ENCODE measurements around the gene TSPO.
A peak's percentile ranks its signal among the peaks of the same experiment; 100 is the strongest.

The TSPO gene

GRCh38 chr22:43179911-43180195, 28.5 kb downstream of the TSPO start:
- no peak for DNase-seq

DNA sequence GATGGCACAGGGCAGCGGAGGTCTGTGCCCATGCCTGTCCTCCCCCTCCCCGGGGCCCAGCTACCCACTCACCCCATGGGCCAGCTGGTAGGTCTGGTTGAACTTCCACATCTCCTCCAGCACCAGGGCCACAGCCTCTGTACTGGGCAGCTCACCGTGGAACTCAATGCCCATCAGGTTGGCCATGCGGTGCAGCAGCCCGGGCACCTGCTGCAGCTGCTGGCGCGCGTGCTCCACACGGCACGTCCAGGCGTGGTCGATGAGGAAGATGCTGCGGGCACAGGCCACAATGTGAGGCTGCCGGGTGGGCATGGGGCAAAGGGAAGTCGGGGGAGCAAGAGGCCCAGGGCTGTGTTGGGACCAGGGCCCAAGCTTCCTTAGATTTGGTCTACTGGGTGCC, 29.3 kb downstream of the TSPO start:
- DNase-seq: no peak

GRCh38 chr22:43181321-43182076, 30.1 kb downstream of the TSPO start:
- no peak for DNase-seq

- no peak for DNase-seq
Measured at GRCh38 chr22:43182118-43182517, 30.8 kb downstream of the TSPO start.

DNA sequence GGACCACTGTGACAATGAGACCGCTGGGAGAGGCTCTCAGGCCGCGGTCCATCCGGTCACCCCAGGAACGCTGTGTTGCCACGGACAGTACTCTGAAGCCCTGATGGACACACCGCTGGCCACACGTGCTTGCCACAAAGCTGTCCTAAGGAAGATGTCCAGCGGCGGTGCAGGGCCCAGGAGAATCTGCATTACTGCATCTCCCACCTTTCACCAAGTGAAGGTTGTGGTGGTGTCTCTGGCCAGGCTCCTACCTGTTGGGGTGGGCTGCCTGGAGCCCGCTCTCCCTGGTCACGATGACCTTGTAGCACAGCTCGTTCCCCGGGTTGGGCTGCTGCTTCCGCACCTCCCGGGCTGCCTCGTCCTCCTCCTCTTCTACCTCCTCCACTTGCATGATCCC, 31.4 kb downstream of the TSPO start:
- no peak for DNase-seq

GRCh38 chr22:43183496-43184277, 32.3 kb downstream of the TSPO start:
- no peak for DNase-seq

GRCh38 chr22:43185860-43186261, 34.5 kb downstream of the TSPO start:
- peak; percentile 4 for DNase-seq

- DNase-seq: no peak
Measured at GRCh38 chr22:43186272-43187170, 35.2 kb downstream of the TSPO start, which contains the start of gene TTLL12. TTLL12 (minus strand) TSS chr22:43187134; CDS start chr22:43187069, 65 bp downstream.

GRCh38 chr22:43187171-43188099, 36.1 kb downstream of the TSPO start:
- DNase-seq: peak; percentile 80

- no peak for DNase-seq
Measured at GRCh38 chr22:43188829-43189545, 37.6 kb downstream of the TSPO start.

- DNase-seq: no peak
Measured at GRCh38 chr22:43191831-43192230, 40.5 kb downstream of the TSPO start.

DNA sequence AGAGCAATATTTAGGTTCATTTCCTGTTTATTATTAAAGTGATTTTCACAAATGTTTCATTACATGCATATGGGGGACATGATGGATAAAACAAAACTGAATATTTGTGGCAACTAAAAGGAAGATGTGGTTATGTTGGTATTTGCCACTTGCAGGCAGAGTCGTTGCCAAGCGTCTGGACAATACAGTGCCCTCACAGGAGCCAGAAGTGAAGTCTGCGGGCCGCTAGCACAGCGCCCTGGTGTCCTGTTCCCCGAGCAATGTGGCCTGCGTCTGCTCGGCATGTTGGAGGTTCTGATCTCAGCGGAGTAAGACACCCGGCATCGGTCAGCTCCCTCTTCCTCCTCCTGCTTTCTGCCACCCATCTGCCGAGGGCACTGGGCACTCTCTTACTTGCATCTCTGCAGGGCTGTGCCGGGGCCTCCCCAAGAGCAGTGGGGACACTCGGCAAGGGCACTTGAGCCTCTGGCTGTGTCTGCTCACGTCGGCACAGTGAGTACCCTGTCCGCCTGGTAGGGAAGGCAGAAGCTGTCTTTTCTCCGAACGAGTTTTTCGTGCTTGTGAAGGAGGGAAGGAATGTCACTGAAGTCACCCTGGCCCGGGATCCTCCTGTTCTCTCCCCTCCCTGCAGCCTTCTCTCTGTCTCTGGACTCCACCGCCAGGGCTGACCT, 46.0 kb downstream of the TSPO start:
- DNase-seq: no peak

DNA sequence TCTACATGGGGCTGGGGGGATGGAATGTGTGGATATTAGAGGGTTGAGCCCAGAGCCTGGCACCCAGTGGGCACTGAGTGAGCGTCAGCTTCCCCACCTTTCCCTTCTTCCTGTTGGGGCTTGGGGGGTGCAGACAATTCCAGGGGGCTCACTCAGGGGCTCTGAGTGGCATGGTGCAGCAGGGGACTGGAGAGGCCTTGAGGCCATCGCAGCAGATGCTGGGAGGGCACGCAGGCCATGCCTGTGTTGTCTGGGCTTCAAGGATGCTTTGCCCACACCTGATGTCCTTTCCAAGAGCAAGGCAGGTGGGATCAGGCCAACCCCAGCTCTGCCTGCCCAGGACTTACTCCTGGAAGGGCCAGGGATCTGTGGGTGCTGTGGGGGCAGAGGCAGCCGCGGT, 46.8 kb downstream of the TSPO start:
- no peak for DNase-seq

- no peak for DNase-seq
Measured at GRCh38 chr22:43198936-43199335, 47.6 kb downstream of the TSPO start.

- DNase-seq: no peak
Measured at GRCh38 chr22:43199541-43199940, 48.2 kb downstream of the TSPO start.

DNA sequence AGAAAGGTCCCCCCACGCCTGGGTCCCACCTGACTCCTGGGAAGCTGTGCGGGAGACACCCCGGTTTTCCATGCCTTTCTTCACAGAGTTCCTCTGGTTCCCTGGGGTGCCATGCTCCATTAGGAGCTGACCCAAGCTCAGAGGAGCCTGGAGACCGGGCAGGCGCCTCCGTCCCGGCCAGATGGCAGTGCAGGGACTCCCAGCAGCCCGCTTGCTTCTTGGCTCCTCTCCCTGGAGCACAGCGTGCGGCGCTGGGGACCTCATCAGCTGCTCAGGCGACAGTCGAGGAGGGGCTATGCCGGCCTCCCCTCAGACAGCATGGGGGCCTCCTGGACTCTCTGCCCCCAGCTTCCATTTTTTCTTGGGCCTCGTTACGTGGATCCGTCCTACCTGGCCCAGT, 48.7 kb downstream of the TSPO start:
- DNase-seq: no peak

- DNase-seq: no peak
Measured at GRCh38 chr22:43200555-43200954, 49.2 kb downstream of the TSPO start.

DNA sequence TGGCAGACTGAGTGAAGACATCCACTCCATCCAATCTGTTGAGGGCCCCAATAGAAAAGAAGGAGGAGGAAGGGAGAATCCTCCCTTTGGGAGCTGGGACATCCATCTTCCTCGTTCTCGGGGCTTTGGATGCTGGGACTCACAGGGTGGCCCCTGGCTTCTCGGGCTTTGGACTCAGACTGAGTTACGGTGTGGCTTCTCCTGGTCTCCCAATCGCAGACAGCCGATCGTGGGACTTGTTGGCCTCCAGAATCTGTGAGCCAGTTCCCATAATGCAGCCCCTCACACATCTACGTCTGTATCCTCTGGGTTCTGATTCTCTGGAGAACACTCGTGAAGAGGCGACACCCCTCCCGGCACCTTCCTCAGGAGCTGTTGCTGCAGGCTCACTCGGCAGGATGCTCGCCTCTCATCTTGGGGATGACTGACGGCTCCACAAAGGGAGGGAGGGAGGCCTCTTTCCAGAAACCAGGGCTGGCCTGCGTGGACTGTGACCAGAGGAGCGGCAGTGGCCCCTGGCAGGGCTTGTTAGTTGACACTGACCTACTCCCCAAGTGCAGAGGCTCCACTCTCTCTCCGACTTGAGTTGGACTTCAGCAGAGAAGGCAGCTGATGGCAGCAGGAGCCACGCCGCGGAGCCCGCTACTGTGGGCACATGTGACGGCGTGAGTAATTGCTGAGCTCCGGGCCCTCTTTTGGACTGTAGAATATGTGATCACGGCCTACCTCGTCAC, 50.3 kb downstream of the TSPO start:
- DNase-seq: no peak

GRCh38 chr22:43202326-43202725, 51.0 kb downstream of the TSPO start:
- DNase-seq: no peak

- DNase-seq: no peak
Measured at GRCh38 chr22:43202756-43203410, 51.5 kb downstream of the TSPO start.

All from NCI-H526 treated with DMSO at 0.1 percent for 48 hours (cell line).